Lower leg skin (tissue), 4 donors: ENCODE data around the gene PARP2. TPM values are rescaled to one million over a fixed set of nuclear protein-coding genes. Genes with fewer than 3 reads are reported as not detected.
A peak's percentile ranks its signal among the peaks of the same experiment; 100 is the strongest.

Source experiments
- DNase-seq, 2 donors: peaks; one replicate each; pipeline ENCODE4 v3.0.0-alpha.2; 2019; ENCODE audit warnings: low spot score in 2 of 2
- H3K4me3 ChIP-seq: fragments of 200-600 bp; sonication (generic); 2 replicates; pipeline ENCODE4 v1.5.1; 2017; ENCODE audit warnings: mild to moderate bottlenecking, low read depth; ENCODE audit not compliant: poor library complexity, severe bottlenecking
- CTCF ChIP-seq, 3 donors: fragments of 450-650 bp; IDR thresholded peaks; one replicate each; pipeline ENCODE4 v1.5.1; 2016; ENCODE audit warnings: antibody characterized with exemption in 3 of 3, mild to moderate bottlenecking in 3 of 3, moderate library complexity in 2 of 3
- POLR2A ChIP-seq, 2 donors: fragments of 450-650 bp; IDR thresholded peaks; one replicate each; pipeline ENCODE4 v1.6.1; 2016 to 2017; ENCODE audit warnings: antibody characterized with exemption in 2 of 2, mild to moderate bottlenecking in 1 of 2, moderate library complexity in 1 of 2
- WGBS, 2 donors: methylation state at CpG; one replicate each; pipeline ENCODE4 v1.1.5; 2018; 5-methylcytosine and 5-hydroxymethylcytosine counted together
- intact Hi-C: fragments of 100-400 bp; cut with DNase I; formaldehyde crosslinking; loops from one replicate; pipeline ENCODE4 v1.15.0; 2023; ENCODE audit warnings: low total_unique reads
- total RNA-seq, 4 donors: library from RNA; depleted of rRNA; stranded (reverse); fragments of >200 nt; gene quantifications; one replicate each; pipeline ENCODE4 v1.1.0, GENCODE V29; 2016

The PARP2 gene
- total RNA-seq, 4 donors from 2014 or later: 7.9 to 20.4 (median 13.0) TPM

DNA sequence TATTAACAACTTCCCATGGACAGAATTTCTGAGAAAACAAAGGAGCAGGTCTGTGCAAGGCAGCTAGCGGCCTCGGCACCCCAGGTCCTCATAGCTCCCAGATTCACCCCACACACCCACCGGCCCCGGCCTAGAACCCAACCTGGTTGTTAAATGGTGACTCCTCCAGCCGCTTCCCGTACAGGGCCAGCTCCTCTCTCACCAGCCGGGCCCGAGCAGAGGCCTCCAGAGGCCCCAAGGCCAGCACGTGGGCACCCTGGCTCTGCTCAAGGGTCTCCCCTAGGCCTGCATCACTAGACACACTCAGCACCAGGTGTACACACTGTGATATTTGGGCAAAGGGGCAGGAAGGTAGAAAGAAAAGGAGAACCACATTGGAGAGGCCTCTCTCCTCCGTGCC, 39.6 kb downstream of the PARP2 start:
- no peak overlapping the region for H3K4me3 ChIP-seq
- peak in 1 of 2 donors; percentile 68 for DNase-seq
- TF ChIP-seq CTCF (IDR thresholded peaks at IDR 0.05) (no peak), POLR2A (IDR thresholded peaks at IDR 0.05) (no peak)
- intact Hi-C loops: no loop called here
- WGBS, 2 donors: 95 to 96% methylated on average over 10 of the region's 10 CpGs

- 91 to 95% methylated on average over 5 of the region's 5 CpGs for WGBS, 2 donors
Measured at GRCh38 chr14:20383636-20384035, 40.2 kb downstream of the PARP2 start.

DNA sequence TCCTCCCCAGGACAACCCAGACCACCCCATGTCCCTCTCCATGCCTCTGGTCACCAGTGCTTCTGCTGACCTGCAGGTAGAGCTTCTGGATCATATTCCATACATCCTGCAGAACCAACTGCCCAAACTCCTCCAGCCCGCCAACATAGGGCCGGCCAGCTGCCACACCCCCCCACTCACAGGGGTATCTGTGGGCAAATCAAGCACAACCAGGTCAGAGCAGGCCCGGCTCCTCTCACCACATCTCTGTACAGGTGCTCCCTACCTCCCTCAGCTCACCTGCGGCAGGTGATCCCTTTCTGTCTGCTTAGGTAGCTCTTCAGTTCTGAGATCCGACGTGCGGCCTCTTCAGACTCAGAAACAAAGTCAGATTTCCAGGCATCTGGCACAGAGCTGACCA, 40.9 kb downstream of the PARP2 start:
- peak in 1 of 2 donors; percentile 75 for DNase-seq
- WGBS, 2 donors: 87 to 94% methylated on average over 7 of the region's 7 CpGs
- intact Hi-C loops: no loop called here
- H3K4me3 ChIP-seq: no peak overlapping the region
- TF ChIP-seq CTCF (IDR thresholded peaks at IDR 0.05): no peak
- no peak for TF ChIP-seq POLR2A (IDR thresholded peaks at IDR 0.05)

More at GRCh38 chr14:20383636-20384035, 40.2 kb downstream of the PARP2 start:
- no peak for TF ChIP-seq POLR2A (IDR thresholded peaks at IDR 0.05)
- TF ChIP-seq CTCF (IDR thresholded peaks at IDR 0.05): no peak
- intact Hi-C loops: no loop called here
- no peak overlapping the region for H3K4me3 ChIP-seq
- DNase-seq: peak in 1 of 2 donors; percentile 75

- intact Hi-C loops: no loop called here
- no peak overlapping the region for H3K4me3 ChIP-seq
- TF ChIP-seq POLR2A (IDR thresholded peaks at IDR 0.05) (no peak), CTCF (IDR thresholded peaks at IDR 0.05) (no peak)
- peak in 1 of 2 donors; percentile 52 for DNase-seq
- WGBS, 2 donors: 86 to 89% methylated on average over 5 of the region's 5 CpGs
Measured at GRCh38 chr14:20384886-20385285, 41.5 kb downstream of the PARP2 start.

GRCh38 chr14:20386276-20386855, 42.9 kb downstream of the PARP2 start:
- 96 to 98% methylated on average over 16 to 17 of the region's 17 CpGs for WGBS, 2 donors
- TF ChIP-seq CTCF (IDR thresholded peaks at IDR 0.05) (no peak), POLR2A (IDR thresholded peaks at IDR 0.05) (no peak)
- no peak overlapping the region for H3K4me3 ChIP-seq

DNA sequence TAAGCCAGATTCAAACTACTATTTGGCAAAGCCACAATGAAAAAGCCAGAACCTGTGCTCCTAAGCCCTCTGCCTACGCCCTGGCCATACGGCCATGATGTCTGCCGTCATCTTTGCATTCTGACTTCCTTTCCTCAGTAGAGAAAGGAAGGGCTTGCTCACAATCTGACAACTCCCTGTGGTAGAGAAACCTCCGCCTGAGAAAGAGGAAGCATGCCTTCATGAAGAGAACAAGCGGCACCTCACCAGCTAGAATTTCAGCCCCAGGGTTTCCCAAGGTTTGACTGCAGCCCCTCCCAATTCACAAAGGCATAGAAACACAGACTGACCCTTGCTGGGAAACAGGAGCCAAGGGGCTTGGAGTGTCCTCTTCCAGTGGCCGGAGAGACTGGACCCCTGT, 44.1 kb downstream of the PARP2 start:
- no peak overlapping the region for H3K4me3 ChIP-seq
- no peak for TF ChIP-seq CTCF (IDR thresholded peaks at IDR 0.05)
- no peak for TF ChIP-seq POLR2A (IDR thresholded peaks at IDR 0.05)
- intact Hi-C loops: no loop called here
- 88 to 91% methylated on average over 6 of the region's 6 CpGs for WGBS, 2 donors
- peak in 1 of 2 donors; percentile 18 for DNase-seq

More at GRCh38 chr14:20386276-20386855, 42.9 kb downstream of the PARP2 start:
- intact Hi-C loops: no loop called here
- DNase-seq: peak in 1 of 2 donors; percentile 60
